HepG2 (cell line): ENCODE measurements around the gene SMIM44. TPM values are rescaled to one million over a fixed set of nuclear protein-coding genes. Genes with fewer than 3 reads are reported as not detected.

Experiments
- ATAC-seq: fragments of 200-7000 bp; cut with Tn5 transposase; 3 replicates; pipeline ENCODE4 v1.9.1; 2020; ENCODE audit warnings: mild to moderate bottlenecking, moderate library complexity
- BruUV-seq: library from RNA; stranded (reverse); fragments of 400-500 nt; replicated peaks from 2 replicates; lab custom pipeline; 2021; lab: Mats Ljungman, UMichigan
- CTCF ChIA-PET: fragments of 300-600 bp; formaldehyde crosslinking; extraction: SDS; loops from one replicate; lab custom pipeline; 2021; ENCODE audit warnings: low total read pairs, inconsistent platforms, low intra/inter-chr PET ratio; lab: Yijun Ruan, JAX
- POLR2A ChIA-PET: fragments of 350-600 bp; sonication (Branson Sonifier 250); formaldehyde crosslinking; loops from one replicate; lab custom pipeline; 2020; ENCODE audit warnings: antibody characterized with exemption, inconsistent platforms; lab: Yijun Ruan, JAX
- DNase-seq: peaks from one replicate; pipeline ENCODE4 v3.0.0-alpha.2; 2015; ENCODE audit warnings: low spot score
- FAIRE-seq: peaks from 3 replicates; lab custom pipeline; 2011; peaks lifted over from hg19 to GRCh38; lab: Jason Lieb, UNC
- H2AFZ ChIP-seq: one replicate; pipeline ENCODE4 v1.6.1; 2011; ENCODE audit warnings: low read length, inconsistent platforms
- H3K27ac ChIP-seq: fragments of 300-600 bp; 3 replicates; pipeline ENCODE4 v1.8.0; 2011; ENCODE audit warnings: mixed run types, mild to moderate bottlenecking, mixed read lengths, low read length, inconsistent platforms; ENCODE audit not compliant: insufficient read depth; ENCODE audit errors: extremely low read length
- H3K27me3 ChIP-seq, 2 experiments: fragments of 200-600 bp in 1 of 2; 2 replicates in 1 of 2; 3 replicates in 1 of 2; pipeline versions ENCODE4 v1.6.0 to v1.8.0; 2011; ENCODE audit warnings: low read length in 2 of 2, mild to moderate bottlenecking in 2 of 2, moderate library complexity in 2 of 2, inconsistent platforms in 1 of 2; ENCODE audit not compliant: insufficient read depth in 2 of 2, control insufficient read depth in 1 of 2
- H3K36me3 ChIP-seq, 2 experiments: fragments of 200-600 bp in 1 of 2; replicated peaks in 1 of 2; 2 replicates in 1 of 2; 3 replicates in 1 of 2; pipeline versions ENCODE4 v1.5.1 to v1.8.0; 2011; ENCODE audit warnings: low read length in 2 of 2, inconsistent platforms in 1 of 2; ENCODE audit not compliant: insufficient read depth in 2 of 2, control insufficient read depth in 1 of 2
- H3K4me1 ChIP-seq: 2 replicates; pipeline ENCODE4 v1.5.1; 2012; ENCODE audit warnings: low read length, inconsistent platforms; ENCODE audit not compliant: insufficient read depth
- H3K4me2 ChIP-seq: 2 replicates; pipeline ENCODE4 v1.6.0; 2011; ENCODE audit warnings: low read depth, low read length, inconsistent platforms
- H3K4me3 ChIP-seq, 3 experiments: fragments of 200-600 bp in 1 of 3; sonication (generic), shearing (Covaris generic) in 1 of 3; replicated peaks in 1 of 3; 2 replicates each; pipeline ENCODE4 v1.5.1; 2011 to 2016; ENCODE audit warnings: low read length in 3 of 3, inconsistent platforms in 2 of 3, low read depth in 2 of 3, mild to moderate bottlenecking in 2 of 3, control low read depth in 1 of 3, mixed read lengths in 1 of 3; ENCODE audit not compliant: insufficient read depth in 1 of 3
- H3K79me2 ChIP-seq: one replicate; pipeline ENCODE4 v1.6.1; 2011; ENCODE audit warnings: low read length, inconsistent platforms; ENCODE audit not compliant: insufficient read depth
- H3K9ac ChIP-seq: 2 replicates; pipeline ENCODE4 v1.6.0; 2011; ENCODE audit warnings: mild to moderate bottlenecking, low read depth, low read length, inconsistent platforms; ENCODE audit not compliant: insufficient read depth
- H3K9me3 ChIP-seq: 2 replicates; pipeline ENCODE4 v1.5.1; 2012; ENCODE audit warnings: mild to moderate bottlenecking, low read length
- H4K20me1 ChIP-seq: 2 replicates; pipeline ENCODE4 v1.6.0; 2011; ENCODE audit warnings: inconsistent platforms, mild to moderate bottlenecking, low read length, moderate library complexity; ENCODE audit not compliant: insufficient read depth
- ELF1 ChIP-seq: sonication (generic); formaldehyde crosslinking; IDR thresholded peaks from 2 replicates; pipeline ENCODE4 v1.4.0; 2020; ENCODE audit warnings: missing genetic modification reagents
- MEIS2 ChIP-seq: sonication (generic); formaldehyde crosslinking; IDR thresholded peaks from 2 replicates; pipeline ENCODE4 v1.9.0; 2021; ENCODE audit warnings: mild to moderate bottlenecking, missing genetic modification reagents
- MNT ChIP-seq: fragments of 450-650 bp; IDR thresholded peaks from 2 replicates; pipeline ENCODE4 v1.6.1; 2016
- RFXAP ChIP-seq: sonication (generic); formaldehyde crosslinking; IDR thresholded peaks from 2 replicates; pipeline ENCODE4 v1.4.0; 2020; ENCODE audit warnings: missing genetic modification reagents, borderline replicate concordance
- ZKSCAN1 ChIP-seq: fragments of 150-350 bp; IDR thresholded peaks from 2 replicates; pipeline ENCODE4 v1.6.1; 2014; ENCODE audit warnings: low read length
- ZNF256 ChIP-seq: sonication (generic); formaldehyde crosslinking; conservative IDR thresholded peaks from 2 replicates; pipeline ENCODE4 v1.4.0; 2020; ENCODE audit warnings: missing genetic modification reagents
- ZNF775 ChIP-seq: sonication (generic); formaldehyde crosslinking; IDR thresholded peaks from 2 replicates; pipeline ENCODE4 v1.4.0; 2020; ENCODE audit warnings: missing genetic modification reagents, mild to moderate bottlenecking, moderate library complexity, borderline replicate concordance
- ZSCAN21 ChIP-seq: sonication (generic); formaldehyde crosslinking; IDR thresholded peaks from 2 replicates; pipeline ENCODE4 v1.8.0; 2022; ENCODE audit warnings: mild to moderate bottlenecking, missing genetic modification reagents, moderate library complexity, borderline replicate concordance
- WGBS: methylation state at CpG from one replicate; pipeline ENCODE4 v1.1.6; 2017; ENCODE audit warnings: low lambda C conversion rate; 5-methylcytosine and 5-hydroxymethylcytosine counted together
- in situ Hi-C: cut with HindIII; loops from 2 replicates; pipeline ENCODE4 v1.10.0; 2017; ENCODE audit warnings: low pct_unique_long_range_greater_than_20kb; ENCODE audit not compliant: extremely low pct_ligation_motif_present
- intact Hi-C: fragments of 100-400 bp; cut with micrococcal nuclease; formaldehyde crosslinking; loops from one replicate; pipeline ENCODE4 v1.10.0; 2022; ENCODE audit not compliant: unreplicated experiment
- polyA plus RNA-seq, 8 experiments: library from polyadenylated mRNA; depleted of rRNA in 3 of 8; stranded (reverse) in 7 of 8; unstranded in 1 of 8; fragments of >200 nt; fragmentation: Illumina TruSeq in 4 of 8; extraction: Trizol in 4 of 8; gene quantifications; 2 replicates each; pipeline versions ENCODE4 v1.2.1 to v1.2.3, GENCODE V29; 2011 to 2016; ENCODE audit warnings: low read depth in 4 of 8, missing spikeins in 1 of 8, mixed read lengths in 1 of 8; ENCODE audit not compliant: insufficient read depth in 1 of 8
- total RNA-seq, 5 experiments: library from RNA; depleted of rRNA; stranded (reverse); fragments of >200 nt; fragmentation: Illumina TruSeq; extraction: Trizol; gene quantifications; 2 replicates each; pipeline ENCODE4 v1.2.3, GENCODE V29; 2016; ENCODE audit warnings: low read depth in 1 of 5

Gene SMIM44
- total and polyA plus RNA-seq, 2 of the 13 experiments (the other 11 are each of a cell fraction or from before 2014, with no cell fraction given) = not detected

GRCh38 chr19:3520166-3521103, 37.2 kb upstream of the SMIM44 start:
- H3K4me2 ChIP-seq = no peak overlapping the region
- peaks cover 34% of the 10 kb centered on the region for H3K79me2 ChIP-seq
- peaks cover 15% of the 10 kb centered on the region for H3K4me1 ChIP-seq
- H2AFZ ChIP-seq = no peak overlapping the region
- H3K9me3 ChIP-seq = no peaks in the 10 kb centered on the region
- ATAC-seq = peak; percentile 19; the same call in 1 of the 3 replicates
- H3K27ac ChIP-seq = no peak overlapping the region
- FAIRE-seq = no peak
- intact Hi-C loops (no loop called here), in situ Hi-C loops (no loop called here)
- no peak for DNase-seq
- peaks cover 17 to 42% of the 10 kb centered on the region in 2 experiments; a peak in 4 of 5 replicates for H3K36me3 ChIP-seq
- TF ChIP-seq MEIS2 = no peak
- TF ChIP-seq MNT = peak; percentile 59
- no peak for TF ChIP-seq RFXAP
- no peak for TF ChIP-seq ELF1 (CRISPR knock-in tag)
- no peak for TF ChIP-seq ZNF775 (CRISPR knock-in tag)
- TF ChIP-seq ZKSCAN1 = no peak
- TF ChIP-seq ZNF256 (CRISPR knock-in tag) = no peak
- no peak for TF ChIP-seq ZSCAN21 (CRISPR knock-in tag)
- WGBS = 92% methylated on average over 9 of the region's 37 CpGs
- no peak overlapping the region for H3K9ac ChIP-seq
- H3K27me3 ChIP-seq = no peaks in the 10 kb centered on the region
- CTCF ChIA-PET = no interaction called here
- H4K20me1 ChIP-seq = peaks cover 27% of the 10 kb centered on the region; the same call in 1 of the 2 replicates
- H3K4me3 ChIP-seq = no peak overlapping the region
- no TSS peak for BruUV-seq
- POLR2A ChIA-PET = no interaction called here
